A673 (cell line): ENCODE data around the gene FMNL1.

ENCODE experiments used
- CTCF ChIP-seq: fragments of 300-800, 200-600 bp; sonication (generic); conservative IDR thresholded peaks from 2 replicates; pipeline ENCODE4 v1.5.1; 2017; ENCODE audit warnings: low read depth, mild to moderate bottlenecking, antibody characterized with exemption, low read length, moderate library complexity, mixed read lengths
- EZH2 ChIP-seq: fragments of 200-600 bp; sonication (generic); IDR thresholded peaks from 2 replicates; pipeline ENCODE4 v1.6.1; 2017; ENCODE audit warnings: borderline replicate concordance, low read depth, mild to moderate bottlenecking, mixed read lengths, antibody characterized with exemption, low read length; ENCODE audit not compliant: poor library complexity, severe bottlenecking

GRCh38 chr17:45264988-45265387 lies 43.3 kb downstream of the FMNL1 start:
- TF ChIP-seq CTCF (no peak), EZH2 (no peak)
